Activated CD8-positive, alpha-beta memory T cell treated with anti-CD3 and anti-CD28 coated beads, Interleukin-2, amount 50 U/mL, for 48 hours (primary cell): Measurements from ENCODE around the gene PVALB.

Source experiments
- DNase-seq: peaks from one replicate; pipeline ENCODE4 v3.0.0-alpha.2; 2020

Gene PVALB

DNA sequence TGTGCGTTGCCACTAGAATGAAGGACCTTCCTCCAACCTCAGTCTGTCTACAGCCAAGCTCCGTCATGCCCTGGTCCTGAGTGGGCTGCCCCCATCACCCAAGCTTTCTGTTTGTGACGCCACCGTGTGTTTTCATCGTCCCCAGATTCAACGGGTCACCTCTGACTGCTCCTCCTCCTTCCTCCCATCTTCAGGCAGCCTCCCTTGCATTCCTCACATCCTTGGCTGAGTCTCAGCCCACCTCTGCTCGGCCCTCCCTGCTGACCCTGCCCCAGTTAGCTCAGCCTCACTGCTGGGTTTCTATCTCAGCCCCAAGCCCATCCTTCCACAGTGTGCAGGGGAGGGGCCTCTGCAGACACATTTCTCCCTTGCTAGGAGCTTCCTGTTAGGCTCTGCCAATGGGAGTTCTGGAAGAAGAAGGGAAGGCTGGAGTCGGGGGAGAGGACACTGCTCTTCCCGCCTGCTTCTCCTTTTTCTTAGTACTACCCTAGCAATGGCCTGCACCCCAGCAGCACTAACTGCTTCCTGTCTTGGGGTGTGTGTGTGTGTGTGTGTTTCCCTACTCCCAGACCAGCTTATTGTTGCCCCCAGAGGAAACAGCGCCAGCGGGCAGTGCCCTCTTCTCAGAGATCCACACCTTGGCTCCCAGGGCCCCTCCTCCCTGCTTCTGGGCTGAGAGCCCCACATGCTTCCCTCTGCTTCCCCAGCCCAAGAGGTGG is 46.2 kb downstream of the PVALB start:
- DNase-seq: no peak

GRCh38 chr22:36769541-36770512 is 47.0 kb downstream of the PVALB start:
- DNase-seq: no peak

DNA sequence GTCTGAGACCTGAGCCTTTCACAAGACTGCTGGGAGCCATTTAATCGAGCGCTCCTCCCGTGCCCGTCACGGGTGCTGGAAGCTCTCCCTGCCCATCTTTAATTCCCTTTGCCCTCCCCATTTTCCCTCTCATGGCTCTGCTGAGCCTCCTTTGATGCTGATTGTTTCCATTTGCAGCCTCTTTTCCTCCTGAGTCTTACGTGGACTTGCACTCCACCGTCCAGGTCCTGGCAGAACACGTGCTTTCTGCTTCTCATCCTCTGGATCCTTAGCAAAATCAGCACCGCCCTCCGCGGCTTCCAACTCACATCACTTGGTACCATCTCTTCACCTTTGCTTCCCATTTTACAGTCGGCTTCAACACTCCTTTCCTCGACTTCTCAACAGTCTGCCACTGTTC is 48.2 kb downstream of the PVALB start:
- DNase-seq: no peak

DNA sequence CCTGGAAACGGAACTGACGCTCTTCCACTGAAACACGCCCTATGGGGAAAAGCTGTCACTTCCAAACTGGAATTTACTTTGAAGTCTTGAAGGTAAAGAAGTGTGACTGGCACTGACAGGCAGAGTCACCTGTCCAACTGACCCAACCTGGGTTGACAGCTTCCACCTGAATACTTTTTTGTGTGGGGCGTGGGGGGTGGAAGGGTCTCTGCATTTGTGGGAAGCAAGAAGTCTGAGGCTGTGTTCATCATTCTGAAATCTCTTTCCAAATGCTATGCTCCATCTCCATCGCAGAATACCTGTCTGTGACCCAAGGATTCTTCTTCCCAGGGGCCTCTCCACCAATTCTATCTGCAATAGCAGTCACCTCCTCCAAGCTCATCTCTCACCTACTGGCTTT is 48.7 kb downstream of the PVALB start:
- DNase-seq: no peak

GRCh38 chr22:36767035-36767775 is 49.6 kb downstream of the PVALB start:
- no peak for DNase-seq

- no peak for DNase-seq
These were observed 50.8 kb downstream of the PVALB start for GRCh38 chr22:36765943-36766450.

GRCh38 chr22:36765131-36765942 is 51.5 kb downstream of the PVALB start:
- no peak for DNase-seq

GRCh38 chr22:36764641-36765040 is 52.2 kb downstream of the PVALB start:
- DNase-seq: no peak

DNA sequence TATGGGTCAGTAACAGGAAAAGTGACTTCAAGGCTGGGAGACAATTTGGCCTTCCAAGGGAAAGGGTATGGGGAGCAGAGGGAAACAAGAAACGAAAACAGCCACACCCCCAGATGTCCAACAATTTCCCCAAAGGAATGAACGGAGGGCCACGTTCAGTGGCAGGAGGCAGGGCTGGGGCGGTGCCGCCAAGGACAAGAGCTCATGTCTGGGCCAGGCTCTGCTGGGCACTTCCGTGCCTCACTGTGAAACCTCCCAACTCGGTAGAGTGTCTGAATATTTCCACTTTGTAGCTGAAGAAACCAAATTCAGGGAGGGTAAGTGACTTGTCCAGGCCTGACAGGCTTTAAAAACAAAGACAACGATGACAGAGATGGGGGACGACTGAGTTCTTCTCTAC is 52.8 kb downstream of the PVALB start:
- DNase-seq: no peak

DNA sequence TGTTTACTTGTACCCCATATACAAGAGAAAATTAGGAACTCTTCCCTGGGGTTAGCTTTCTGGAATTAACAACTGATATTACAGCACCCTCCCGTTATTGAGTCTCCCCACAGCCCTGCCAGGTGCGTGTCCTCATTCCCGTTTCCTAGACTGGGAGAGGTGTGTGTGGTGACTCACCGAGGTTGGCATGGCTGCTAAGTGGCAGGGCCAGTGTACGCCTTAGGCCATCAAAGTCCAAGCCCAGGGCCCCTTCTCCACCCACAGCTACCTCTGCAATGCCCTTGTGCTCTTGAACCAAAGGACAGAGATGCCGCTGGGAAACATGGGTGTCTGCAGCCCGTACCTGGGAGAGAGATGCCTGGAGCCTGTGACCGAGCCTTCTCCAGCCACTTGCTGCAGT is 53.3 kb downstream of the PVALB start:
- no peak for DNase-seq

DNA sequence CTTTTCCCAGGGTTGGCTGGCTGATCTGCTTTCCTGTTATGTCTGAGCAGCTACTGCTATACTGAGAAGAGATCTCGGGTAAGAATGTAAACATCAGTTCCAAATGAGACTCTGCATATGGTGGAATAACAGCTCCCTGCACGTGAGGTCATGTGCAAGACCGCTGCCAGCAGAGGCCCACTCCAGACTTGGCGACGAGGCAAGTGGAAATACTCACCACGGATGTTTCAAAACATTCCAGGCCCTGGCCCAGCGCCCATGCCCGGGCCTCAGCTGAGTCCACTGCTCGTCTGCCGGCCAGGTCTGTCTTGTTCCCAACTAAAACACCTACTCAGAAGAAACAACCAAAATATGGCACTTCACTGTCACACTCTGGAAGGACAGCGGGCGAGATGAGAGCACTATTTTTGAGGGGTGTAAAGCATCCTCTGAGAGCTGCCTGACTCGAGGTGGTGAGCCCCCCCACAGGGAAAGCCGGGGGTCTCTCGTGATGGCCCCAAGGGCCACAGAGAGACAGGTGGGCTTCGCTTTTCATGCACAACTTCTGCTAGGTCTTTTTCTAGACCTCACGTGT is 54.1 kb downstream of the PVALB start:
- no peak for DNase-seq

GRCh38 chr22:36761553-36762240 is 55.1 kb downstream of the PVALB start:
- DNase-seq: no peak

DNA sequence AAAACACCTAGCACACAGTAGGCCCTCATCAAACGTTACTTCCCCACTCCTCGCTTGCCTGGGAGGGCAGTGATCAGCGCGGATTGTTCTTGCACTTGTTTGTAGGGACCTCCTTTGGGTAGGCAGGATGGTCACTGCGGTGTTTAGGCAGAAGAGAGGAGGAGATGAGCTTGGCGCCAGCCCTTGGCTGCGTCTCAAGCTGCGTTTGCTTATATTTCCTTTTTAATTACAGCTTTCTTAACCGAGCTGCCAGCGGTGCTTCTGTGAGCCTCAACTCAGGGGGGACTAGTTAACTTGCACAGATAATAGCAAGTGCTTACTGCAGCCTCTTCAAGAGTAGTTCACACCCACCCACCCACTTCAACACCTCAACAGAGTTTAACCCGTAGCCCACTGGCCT is 56.0 kb downstream of the PVALB start:
- no peak for DNase-seq

GRCh38 chr22:36759481-36760159 is 57.2 kb downstream of the PVALB start:
- no peak for DNase-seq

- DNase-seq: no peak
These were observed 58.0 kb downstream of the PVALB start for GRCh38 chr22:36758792-36759271.

DNA sequence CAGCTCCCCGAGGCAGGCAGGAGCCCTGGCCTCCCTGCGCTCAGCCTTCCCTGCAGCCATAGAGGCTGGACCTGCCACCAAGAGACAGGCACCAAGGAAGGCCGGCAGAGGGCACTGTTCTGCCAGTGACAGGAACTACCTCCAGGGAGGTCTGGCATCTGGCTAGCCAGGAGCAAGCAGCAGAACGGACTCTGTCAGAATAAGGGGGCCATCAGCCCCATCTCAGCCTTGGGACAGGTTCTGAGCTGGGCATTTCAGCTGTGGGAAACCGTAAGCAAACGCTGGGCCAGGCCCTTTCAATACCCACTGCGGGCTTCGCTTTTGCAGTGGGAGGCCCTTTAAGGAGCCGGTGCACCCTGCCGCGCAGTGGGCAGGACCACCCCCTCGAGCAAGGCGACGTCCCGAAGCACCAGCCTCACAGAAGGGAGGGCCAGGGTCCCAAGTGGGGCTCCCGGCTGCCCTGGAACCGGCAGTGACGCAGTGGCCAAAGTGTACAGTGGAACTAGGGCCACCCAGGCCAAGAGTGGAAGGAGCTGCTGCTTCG is 59.1 kb downstream of the PVALB start:
- peak; percentile 88 for DNase-seq

- no peak for DNase-seq
These were observed 59.8 kb downstream of the PVALB start for GRCh38 chr22:36756746-36757655.

GRCh38 chr22:36756031-36756430 is 60.8 kb downstream of the PVALB start:
- no peak for DNase-seq

DNA sequence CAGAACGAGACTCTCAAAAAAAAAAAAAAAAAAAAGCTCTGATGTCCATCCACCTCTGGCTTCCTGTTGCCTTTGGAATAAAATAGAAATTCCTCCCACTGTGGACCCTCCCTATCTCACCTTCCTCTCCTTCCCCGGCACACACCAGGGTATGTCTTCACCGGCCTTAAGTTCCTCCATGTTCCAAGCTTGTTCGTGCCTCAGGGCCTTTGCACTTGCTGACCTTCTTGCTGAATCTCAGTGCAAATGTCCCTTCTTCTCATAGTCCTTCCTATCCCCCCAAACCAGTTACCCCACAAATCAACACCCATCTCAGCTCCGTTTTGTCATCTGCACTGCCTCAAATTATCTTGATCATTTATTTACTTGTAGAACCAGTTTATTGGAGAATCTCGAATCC is 61.5 kb downstream of the PVALB start:
- no peak for DNase-seq
